Sigmoid colon (tissue), 4 donors: ENCODE measurements around the gene ATP10A.

Source experiments
- CTCF ChIP-seq, 4 experiments: fragments of 450-650 bp in 3 of 4; fragments of 200-600 bp in 1 of 4; IDR thresholded peaks; one replicate each; pipeline ENCODE4 v1.5.1; 2016 to 2019; ENCODE audit warnings: antibody characterized with exemption in 4 of 4, mild to moderate bottlenecking in 3 of 4, moderate library complexity in 2 of 4
- EP300 ChIP-seq, 4 donors: sonication (generic); formaldehyde crosslinking; IDR thresholded peaks; one replicate each; pipeline ENCODE4 v1.6.1; 2017; ENCODE audit warnings: antibody characterized with exemption in 4 of 4
- POLR2A ChIP-seq, 2 donors: fragments of 450-650 bp; IDR thresholded peaks; one replicate each; pipeline ENCODE4 v1.6.1; 2016; ENCODE audit warnings: antibody characterized with exemption in 2 of 2, mild to moderate bottlenecking in 2 of 2, moderate library complexity in 2 of 2
- POLR2AphosphoS5 ChIP-seq, 4 donors: sonication (generic); formaldehyde crosslinking; IDR thresholded peaks; one replicate each; pipeline ENCODE4 v1.6.1; 2017; ENCODE audit warnings: antibody characterized with exemption in 4 of 4

GRCh38 chr15:25869701-25870100, 6.6 kb upstream of the ATP10A start:
- TF ChIP-seq CTCF (IDR thresholded peaks at IDR 0.05) (no peak), POLR2A (IDR thresholded peaks at IDR 0.05) (no peak), EP300 (IDR thresholded peaks at IDR 0.05) (no peak), POLR2AphosphoS5 (IDR thresholded peaks at IDR 0.05) (no peak)
